Neural progenitor cell (in vitro differentiated cells): Measurements from ENCODE around the gene MRI1. TPM values are rescaled to one million over a fixed set of nuclear protein-coding genes. Genes with fewer than 3 reads are reported as not detected.

Source experiments
- DNase-seq: peaks from one replicate; pipeline ENCODE4 v3.0.0-alpha.2; 2016; ENCODE audit warnings: low spot score
- H2AFZ ChIP-seq: fragments of 200-600 bp; sonication (generic); replicated peaks from 2 replicates; pipeline ENCODE4 v1.6.1; 2016; ENCODE audit warnings: antibody characterized with exemption
- H3F3A ChIP-seq: fragments of 200-600 bp; sonication (generic); 2 replicates; pipeline ENCODE4 v1.6.1; 2016; ENCODE audit warnings: antibody characterized with exemption, low read depth
- H3K27ac ChIP-seq: fragments of 200-600 bp; sonication (generic); 2 replicates; pipeline ENCODE4 v1.5.1; 2016; ENCODE audit warnings: mild to moderate bottlenecking
- H3K27me3 ChIP-seq: fragments of 200-600 bp; sonication (generic); 2 replicates; pipeline ENCODE4 v1.6.1; 2016; ENCODE audit warnings: mild to moderate bottlenecking, moderate library complexity
- H3K36me3 ChIP-seq: fragments of 200-600 bp; sonication (generic); 2 replicates; pipeline ENCODE4 v1.5.1; 2016
- H3K4me1 ChIP-seq: fragments of 200-600 bp; sonication (generic); 2 replicates; pipeline ENCODE4 v1.6.1; 2016; ENCODE audit warnings: mixed run types
- H3K4me2 ChIP-seq: fragments of 200-600 bp; sonication (generic); 2 replicates; pipeline ENCODE4 v1.6.1; 2016
- H3K4me3 ChIP-seq: fragments of 200-600 bp; sonication (generic); 2 replicates; pipeline ENCODE4 v1.5.1; 2016
- H3K79me2 ChIP-seq: fragments of 200-600 bp; sonication (generic); 2 replicates; pipeline ENCODE4 v1.6.1; 2016; ENCODE audit warnings: low read depth
- H3K9ac ChIP-seq: fragments of 200-600 bp; sonication (generic); 2 replicates; pipeline ENCODE4 v1.6.1; 2016
- H3K9me3 ChIP-seq: fragments of 200-600 bp; sonication (generic); 2 replicates; pipeline ENCODE4 v1.5.1; 2016; ENCODE audit warnings: low read depth
- H4K20me1 ChIP-seq: fragments of 200-600 bp; sonication (generic); 2 replicates; pipeline ENCODE4 v1.6.1; 2016; ENCODE audit warnings: low read depth
- H3K27ac Mint-ChIP-seq: 3 replicates; pipeline ENCODE4 v1.8.0; 2021; ENCODE audit warnings: mixed read lengths
- H3K27me3 Mint-ChIP-seq: 2 replicates; pipeline ENCODE4 v1.8.0; 2022; ENCODE audit warnings: low read depth, mild to moderate bottlenecking, inconsistent platforms, moderate library complexity, mixed read lengths; ENCODE audit not compliant: insufficient read depth
- H3K36me3 Mint-ChIP-seq: 3 replicates; pipeline ENCODE4 v1.8.0; 2021; ENCODE audit warnings: mixed read lengths
- H3K4me1 Mint-ChIP-seq: 3 replicates; pipeline ENCODE4 v1.8.0; 2021; ENCODE audit warnings: mixed read lengths
- H3K4me3 Mint-ChIP-seq: 3 replicates; pipeline ENCODE4 v1.8.0; 2021; ENCODE audit warnings: mild to moderate bottlenecking, moderate library complexity, mixed read lengths
- H3K9me3 Mint-ChIP-seq: 3 replicates; pipeline ENCODE4 v1.8.0; 2020; ENCODE audit warnings: mixed read lengths
- EZH2 ChIP-seq: fragments of 200-600 bp; sonication (generic); IDR thresholded peaks from 2 replicates; pipeline ENCODE4 v1.6.1; 2017; ENCODE audit warnings: antibody characterized with exemption, mild to moderate bottlenecking, moderate library complexity
- EZH2phosphoT487 ChIP-seq: fragments of 200-600 bp; sonication (generic); IDR thresholded peaks from 2 replicates; pipeline ENCODE4 v1.6.1; 2017; ENCODE audit warnings: antibody characterized with exemption
- total RNA-seq: library from RNA; depleted of rRNA; stranded (reverse); fragments of >200 nt; gene quantifications from 2 replicates; pipeline ENCODE4 v1.2.3, GENCODE V29; 2015; ENCODE audit warnings: low replicate concordance
- TF ChIP-seq, protein P1 (sequence below): fragments of 200-600 bp; sonication (generic); IDR thresholded peaks from 2 replicates; pipeline ENCODE4 v1.5.1; 2017; ENCODE audit warnings: antibody characterized with exemption, mild to moderate bottlenecking

The MRI1 gene
- total RNA-seq, 1 donor from 2014 or later, result 6.3 TPM

DNA sequence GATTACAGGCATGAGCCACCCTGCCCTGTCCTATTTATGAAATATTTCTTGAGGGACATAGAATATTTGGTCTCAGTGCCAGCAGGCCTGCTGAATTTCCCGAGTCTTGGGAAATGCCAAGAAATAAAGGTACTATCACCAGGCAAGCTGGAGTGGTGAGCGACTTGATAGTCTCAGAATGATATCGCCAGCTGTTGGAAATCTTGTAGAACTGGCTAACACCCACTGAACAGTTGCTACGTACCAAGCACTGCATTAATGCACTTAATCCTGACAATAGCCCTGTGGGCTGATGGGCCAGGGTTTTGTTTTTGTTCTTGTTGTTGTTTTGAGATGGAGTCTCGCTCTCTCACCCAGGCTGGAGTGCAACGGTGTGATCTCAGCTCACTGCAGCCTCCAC, 42.2 kb upstream of the MRI1 start:
- Histone ChIP-seq H3K4me2 (no peak overlapping the region), H3K9ac (no peak overlapping the region), H3K4me3 (no peak overlapping the region), H4K20me1 (no peaks in the 10 kb centered on the region), H3K27ac (no peak overlapping the region), H3K4me1 (no peaks in the 10 kb centered on the region), H3K9me3 (no peaks in the 10 kb centered on the region), H3F3A (no peaks in the 10 kb centered on the region), H2AFZ (no peak overlapping the region), H3K79me2 (no peaks in the 10 kb centered on the region), H3K27me3 (no peaks in the 10 kb centered on the region), H3K36me3 (no peaks in the 10 kb centered on the region)
- H3K4me3 Mint-ChIP-seq, result no peak overlapping the region
- peaks cover 18% of the 10 kb centered on the region for H3K27me3 Mint-ChIP-seq
- no peak overlapping the region for H3K27ac Mint-ChIP-seq
- H3K36me3 Mint-ChIP-seq, result no peaks in the 10 kb centered on the region
- TF ChIP-seq EZH2phosphoT487, result no peak
- no peak for TF ChIP-seq EZH2
- TF ChIP-seq, protein P1, sequence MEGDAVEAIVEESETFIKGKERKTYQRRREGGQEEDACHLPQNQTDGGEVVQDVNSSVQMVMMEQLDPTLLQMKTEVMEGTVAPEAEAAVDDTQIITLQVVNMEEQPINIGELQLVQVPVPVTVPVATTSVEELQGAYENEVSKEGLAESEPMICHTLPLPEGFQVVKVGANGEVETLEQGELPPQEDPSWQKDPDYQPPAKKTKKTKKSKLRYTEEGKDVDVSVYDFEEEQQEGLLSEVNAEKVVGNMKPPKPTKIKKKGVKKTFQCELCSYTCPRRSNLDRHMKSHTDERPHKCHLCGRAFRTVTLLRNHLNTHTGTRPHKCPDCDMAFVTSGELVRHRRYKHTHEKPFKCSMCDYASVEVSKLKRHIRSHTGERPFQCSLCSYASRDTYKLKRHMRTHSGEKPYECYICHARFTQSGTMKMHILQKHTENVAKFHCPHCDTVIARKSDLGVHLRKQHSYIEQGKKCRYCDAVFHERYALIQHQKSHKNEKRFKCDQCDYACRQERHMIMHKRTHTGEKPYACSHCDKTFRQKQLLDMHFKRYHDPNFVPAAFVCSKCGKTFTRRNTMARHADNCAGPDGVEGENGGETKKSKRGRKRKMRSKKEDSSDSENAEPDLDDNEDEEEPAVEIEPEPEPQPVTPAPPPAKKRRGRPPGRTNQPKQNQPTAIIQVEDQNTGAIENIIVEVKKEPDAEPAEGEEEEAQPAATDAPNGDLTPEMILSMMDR, result no peak
- H3K9me3 Mint-ChIP-seq, result no peaks in the 10 kb centered on the region
- DNase-seq, result no peak
- H3K4me1 Mint-ChIP-seq, result peaks cover 3% of the 10 kb centered on the region

DNA sequence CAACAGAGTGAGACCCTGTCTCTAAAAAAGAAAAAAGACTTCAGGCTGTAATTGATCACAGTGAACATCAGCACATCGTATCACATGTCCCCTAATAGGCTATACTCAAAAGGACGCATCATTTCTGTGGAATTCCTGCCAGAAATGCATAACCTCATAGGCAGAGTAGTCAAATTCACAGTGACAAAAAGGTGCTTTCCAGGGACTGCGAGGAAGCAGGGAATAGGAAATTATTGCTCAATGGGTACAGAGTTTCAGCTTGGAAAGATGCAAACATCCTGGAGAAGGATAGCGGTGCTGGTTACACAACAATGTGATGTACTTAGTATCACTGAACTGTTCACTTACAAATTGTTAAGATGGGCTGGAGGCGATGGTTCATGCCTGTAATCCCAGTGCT, 41.1 kb upstream of the MRI1 start:
- H3K4me1 ChIP-seq, result no peaks in the 10 kb centered on the region
- no peak overlapping the region for H3K4me2 ChIP-seq
- peaks cover 3% of the 10 kb centered on the region for H3K4me1 Mint-ChIP-seq
- no peak overlapping the region for H3K27ac Mint-ChIP-seq
- H3K27me3 Mint-ChIP-seq, result peaks cover 16% of the 10 kb centered on the region
- no peak for DNase-seq
- TF ChIP-seq EZH2, result no peak
- TF ChIP-seq, protein P1, result no peak
- TF ChIP-seq EZH2phosphoT487, result no peak
- H3K9me3 Mint-ChIP-seq, result no peaks in the 10 kb centered on the region
- H3K79me2 ChIP-seq, result no peaks in the 10 kb centered on the region
- no peaks in the 10 kb centered on the region for H4K20me1 ChIP-seq
- no peak overlapping the region for H3K4me3 Mint-ChIP-seq
- H3K27me3 ChIP-seq, result no peaks in the 10 kb centered on the region
- no peak overlapping the region for H2AFZ ChIP-seq
- H3K4me3 ChIP-seq, result no peak overlapping the region
- no peak overlapping the region for H3K27ac ChIP-seq
- H3K9ac ChIP-seq, result no peak overlapping the region
- no peaks in the 10 kb centered on the region for H3K36me3 Mint-ChIP-seq
- no peaks in the 10 kb centered on the region for H3K9me3 ChIP-seq
- H3F3A ChIP-seq, result no peaks in the 10 kb centered on the region
- no peaks in the 10 kb centered on the region for H3K36me3 ChIP-seq

DNA sequence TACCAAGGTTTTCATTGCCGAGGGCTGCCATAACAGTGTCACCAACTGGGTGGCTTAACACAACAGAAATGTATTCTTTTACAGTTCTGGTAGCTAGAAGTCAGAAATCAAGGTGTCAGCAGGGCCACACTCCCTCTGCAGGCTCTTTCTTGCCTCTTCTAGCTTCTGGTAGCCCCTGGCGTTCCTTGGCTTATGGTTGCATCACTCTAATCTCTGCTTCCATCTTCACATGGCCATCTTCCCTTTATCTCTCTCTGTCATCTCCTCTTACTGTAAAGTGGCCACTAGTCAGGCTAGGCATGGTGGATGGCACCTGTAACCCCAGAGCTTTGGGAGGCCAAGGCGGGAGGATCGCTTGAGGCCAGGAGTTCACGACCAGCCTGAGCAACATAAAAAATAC, 38.0 kb upstream of the MRI1 start:
- H3K4me2 ChIP-seq, result no peak overlapping the region
- no peak overlapping the region for H2AFZ ChIP-seq
- H3K36me3 ChIP-seq, result no peaks in the 10 kb centered on the region
- no peak overlapping the region for H3K4me3 ChIP-seq
- H3K27ac Mint-ChIP-seq, result no peak overlapping the region
- peaks cover 9% of the 10 kb centered on the region for H3K27me3 Mint-ChIP-seq
- no peaks in the 10 kb centered on the region for H3K9me3 Mint-ChIP-seq
- no peaks in the 10 kb centered on the region for H3K27me3 ChIP-seq
- DNase-seq, result no peak
- H4K20me1 ChIP-seq, result no peaks in the 10 kb centered on the region
- peaks cover 5% of the 10 kb centered on the region for H3F3A ChIP-seq
- H3K9me3 ChIP-seq, result no peaks in the 10 kb centered on the region
- H3K4me1 Mint-ChIP-seq, result peaks cover 14% of the 10 kb centered on the region
- H3K36me3 Mint-ChIP-seq, result no peaks in the 10 kb centered on the region
- H3K9ac ChIP-seq, result no peak overlapping the region
- H3K27ac ChIP-seq, result no peak overlapping the region
- H3K4me1 ChIP-seq, result peaks cover 7% of the 10 kb centered on the region
- TF ChIP-seq, protein P1, result no peak
- no peak for TF ChIP-seq EZH2
- no peak for TF ChIP-seq EZH2phosphoT487
- no peaks in the 10 kb centered on the region for H3K79me2 ChIP-seq
- H3K4me3 Mint-ChIP-seq, result no peak overlapping the region
